ENCODE measurements around the gene SLC12A8. TPM values are rescaled to one million over a fixed set of nuclear protein-coding genes. Genes with fewer than 3 reads are reported as not detected.

SLC12A8 gene
- polyA plus RNA-seq, 1 of the 3 experiments (the other 2 are of a cell fraction) = 7.5 TPM

- WGBS (ENCODE audit: low lambda C conversion rate) = 89% methylated on average over 7 of the region's 7 CpGs
- no peak overlapping the region for H2AFZ ChIP-seq (ENCODE audit: low read depth)
- DNase-seq = no peak
Measured at GRCh38 chr3:125191730-125192129, 20.8 kb downstream of the SLC12A8 start.

GRCh38 chr3:125191256-125191655, 21.3 kb downstream of the SLC12A8 start:
- Histone ChIP-seq H3K4me1 (ENCODE audit: control insufficient read depth in 1 of 2, insufficient read depth in 2 of 2, low read depth in 1 of 2, low read length in 1 of 2) (peaks cover 0 to 15% of the 10 kb centered on the region in 2 experiments; a peak in 1 of 4 replicates), H3K4me3 (ENCODE audit: low read depth in 2 of 2, low read length in 1 of 2) (no peak overlapping the region), H2AFZ (ENCODE audit: low read depth) (no peak overlapping the region), H3K9ac (no peak overlapping the region), H3K36me3 (replicated peaks in 1 of 2; ENCODE audit: control insufficient read depth in 1 of 2, insufficient read depth in 2 of 2, low read length in 1 of 2) (no peaks in the 10 kb centered on the region), H3K79me2 (ENCODE audit: insufficient read depth) (no peaks in the 10 kb centered on the region), H3K27ac (ENCODE audit: low read depth in 2 of 2, low read length in 1 of 2) (no peak overlapping the region), H4K20me1 (ENCODE audit: insufficient read depth) (no peaks in the 10 kb centered on the region), H3K4me2 (no peak overlapping the region), H3K9me2 (no peaks in the 10 kb centered on the region), H3F3A (replicated peaks; ENCODE audit: insufficient read depth) (no peaks in the 10 kb centered on the region), H3K27me3 (ENCODE audit: insufficient read depth) (no peaks in the 10 kb centered on the region), H3K9me3 (no peaks in the 10 kb centered on the region)
- TF ChIP-seq RXRA (IDR thresholded peaks at IDR 0.05; ENCODE audit: borderline replicate concordance, low read depth) (no peak), GATA2 (CRISPR knock-in tag; IDR thresholded peaks at IDR 0.05) (no peak), RCOR1 (IDR thresholded peaks at IDR 0.05; ENCODE audit: low read length) (no peak), CHD2 (IDR thresholded peaks at IDR 0.05; ENCODE audit: low read length, partially characterized antibody) (no peak), MXI1 (IDR thresholded peaks at IDR 0.05; ENCODE audit: low read depth, low read length) (no peak), FOXM1 (IDR thresholded peaks at IDR 0.05; ENCODE audit: low read depth) (no peak), RAD21 (IDR thresholded peaks at IDR 0.05; ENCODE audit: low read length) (no peak), CTCF (IDR thresholded peaks at IDR 0.05) (no peak), GABPA (IDR thresholded peaks at IDR 0.05; ENCODE audit: low read depth) (no peak), USF1 (IDR thresholded peaks at IDR 0.05; ENCODE audit: borderline replicate concordance, low read depth) (no peak), RFX5 (IDR thresholded peaks at IDR 0.05; ENCODE audit: low read length) (no peak), REST (IDR thresholded peaks at IDR 0.05; ENCODE audit: low read depth, low read length) (no peak), YY1 (IDR thresholded peaks at IDR 0.05; ENCODE audit: low read depth) (no peak), USF2 (IDR thresholded peaks at IDR 0.05; ENCODE audit: borderline replicate concordance, low read depth, low read length) (no peak), JUND (IDR thresholded peaks at IDR 0.05) (no peak), ELF1 (IDR thresholded peaks at IDR 0.05) (no peak), TAF1 (IDR thresholded peaks at IDR 0.05; ENCODE audit: borderline replicate concordance, low read depth, low read length) (no peak)
- CTCF ChIA-PET = no interaction called here
- WGBS (ENCODE audit: low lambda C conversion rate) = 90% methylated on average over 4 of the region's 4 CpGs
- POLR2A ChIA-PET = no interaction called here
- no peak for DNase-seq

More at GRCh38 chr3:125191730-125192129, 20.8 kb downstream of the SLC12A8 start:
- Histone ChIP-seq H3K79me2 (ENCODE audit: insufficient read depth) (no peaks in the 10 kb centered on the region), H3K9me3 (no peaks in the 10 kb centered on the region), H3K9me2 (no peaks in the 10 kb centered on the region), H3K36me3 (replicated peaks in 1 of 2; ENCODE audit: control insufficient read depth in 1 of 2, insufficient read depth in 2 of 2, low read length in 1 of 2) (no peaks in the 10 kb centered on the region), H3K4me3 (ENCODE audit: low read depth in 2 of 2, low read length in 1 of 2) (no peak overlapping the region), H3K27ac (ENCODE audit: low read depth in 2 of 2, low read length in 1 of 2) (no peak overlapping the region), H3K4me2 (no peak overlapping the region), H3F3A (replicated peaks; ENCODE audit: insufficient read depth) (no peaks in the 10 kb centered on the region), H3K27me3 (ENCODE audit: insufficient read depth) (no peaks in the 10 kb centered on the region), H3K9ac (no peak overlapping the region), H3K4me1 (ENCODE audit: control insufficient read depth in 1 of 2, insufficient read depth in 2 of 2, low read depth in 1 of 2, low read length in 1 of 2) (peaks cover 0 to 11% of the 10 kb centered on the region in 2 experiments; a peak in 1 of 4 replicates), H4K20me1 (ENCODE audit: insufficient read depth) (no peaks in the 10 kb centered on the region)
- CTCF ChIA-PET = no interaction called here
- POLR2A ChIA-PET = no interaction called here
- no peak for TF ChIP-seq MAX (IDR thresholded peaks at IDR 0.05; ENCODE audit: low read depth)

Data from SK-N-SH (cell line).